ENCODE data around the gene TNRC6A. TPM values are rescaled to one million over a fixed set of nuclear protein-coding genes. Genes with fewer than 3 reads are reported as not detected.
"Not testable (repeated sequence)": the region's sequence is repeated elsewhere in the genome, so short reads cannot be mapped to it uniquely, and the experiment has no call there.

TNRC6A gene
- total RNA-seq, 2 donors from 2014 or later: 71.5 to 72.1 TPM

- H3K27ac Mint-ChIP-seq: peak overlapping the region; percentile 84
- no peak for DNase-seq
- no peaks in the 10 kb centered on the region for H3K9me3 ChIP-seq (ENCODE audit: control insufficient read depth, low read length, poor library complexity, severe bottlenecking)
- ATAC-seq: no peak
- no peaks in the 10 kb centered on the region for H3K27me3 Mint-ChIP-seq
- H3K4me1 Mint-ChIP-seq: peaks cover 34% of the 10 kb centered on the region
- H3K36me3 Mint-ChIP-seq (ENCODE audit: low read depth): peaks cover 11% of the 10 kb centered on the region
- no peak overlapping the region for H3K4me3 Mint-ChIP-seq
Observed at GRCh38 chr16:24775455-24775854, 46.0 kb downstream of the TNRC6A start.

GRCh38 chr16:24776501-24777220 is 47.2 kb downstream of the TNRC6A start:
- H3K4me3 Mint-ChIP-seq: no peak overlapping the region
- no peaks in the 10 kb centered on the region for H3K9me3 ChIP-seq (ENCODE audit: control insufficient read depth, low read length, poor library complexity, severe bottlenecking)
- H3K36me3 Mint-ChIP-seq (ENCODE audit: low read depth): peaks cover 15% of the 10 kb centered on the region
- ATAC-seq (no peak), DNase-seq (no peak)
- H3K27me3 Mint-ChIP-seq: no peaks in the 10 kb centered on the region
- peaks cover 36% of the 10 kb centered on the region for H3K4me1 Mint-ChIP-seq
- H3K27ac Mint-ChIP-seq: no peak overlapping the region

- no peaks in the 10 kb centered on the region for H3K9me3 ChIP-seq (ENCODE audit: control insufficient read depth, low read length, poor library complexity, severe bottlenecking)
- H3K27ac Mint-ChIP-seq: peak overlapping the region; percentile 2
- ATAC-seq: no peak
- DNase-seq: no peak
- H3K4me1 Mint-ChIP-seq: peaks cover 30% of the 10 kb centered on the region
- H3K36me3 Mint-ChIP-seq (ENCODE audit: low read depth): peaks cover 21% of the 10 kb centered on the region
- no peaks in the 10 kb centered on the region for H3K27me3 Mint-ChIP-seq
- no peak overlapping the region for H3K4me3 Mint-ChIP-seq
Observed at GRCh38 chr16:24778671-24779070, 49.2 kb downstream of the TNRC6A start.

- Mint-ChIP-seq H3K36me3 (ENCODE audit: low read depth) (peaks cover 21% of the 10 kb centered on the region), H3K4me3 (no peak overlapping the region)
Observed at GRCh38 chr16:24781256-24781655, 51.8 kb downstream of the TNRC6A start.

GRCh38 chr16:24784121-24784520 is 54.7 kb downstream of the TNRC6A start:
- no peaks in the 10 kb centered on the region for H3K9me3 ChIP-seq (ENCODE audit: control insufficient read depth, low read length, poor library complexity, severe bottlenecking)
- Mint-ChIP-seq H3K4me3 (no peak overlapping the region), H3K36me3 (ENCODE audit: low read depth) (peaks cover 16% of the 10 kb centered on the region), H3K4me1 (peaks cover 15% of the 10 kb centered on the region), H3K27ac (peak overlapping the region; percentile 16), H3K27me3 (no peaks in the 10 kb centered on the region)
- DNase-seq (no peak), ATAC-seq (no peak)

More at GRCh38 chr16:24781256-24781655, 51.8 kb downstream of the TNRC6A start:
- no peaks in the 10 kb centered on the region for H3K27me3 Mint-ChIP-seq
- no peaks in the 10 kb centered on the region for H3K9me3 ChIP-seq (ENCODE audit: control insufficient read depth, low read length, poor library complexity, severe bottlenecking)
- H3K27ac Mint-ChIP-seq: peak overlapping the region; percentile 56
- DNase-seq (no peak), ATAC-seq (no peak)
- H3K4me1 Mint-ChIP-seq: peaks cover 21% of the 10 kb centered on the region

GRCh38 chr16:24789881-24790280 is 60.4 kb downstream of the TNRC6A start:
- H3K4me1 Mint-ChIP-seq: peaks cover 3% of the 10 kb centered on the region
- no peaks in the 10 kb centered on the region for H3K9me3 ChIP-seq (ENCODE audit: control insufficient read depth, low read length, poor library complexity, severe bottlenecking)
- peaks cover 12% of the 10 kb centered on the region for H3K36me3 Mint-ChIP-seq (ENCODE audit: low read depth)
- no peak overlapping the region for H3K4me3 Mint-ChIP-seq
- no peak for DNase-seq
- H3K27ac Mint-ChIP-seq: no peak overlapping the region
- ATAC-seq: no peak
- no peaks in the 10 kb centered on the region for H3K27me3 Mint-ChIP-seq

GRCh38 chr16:24800586-24800985 is 71.1 kb downstream of the TNRC6A start:
- H3K4me3 Mint-ChIP-seq: peak overlapping the region; percentile 63
- no peaks in the 10 kb centered on the region for H3K27me3 Mint-ChIP-seq
- peak overlapping the region; percentile 89 for H3K27ac Mint-ChIP-seq
- H3K9me3 ChIP-seq (ENCODE audit: control insufficient read depth, low read length, poor library complexity, severe bottlenecking): no peaks in the 10 kb centered on the region
- no peak for DNase-seq
- H3K36me3 Mint-ChIP-seq (ENCODE audit: low read depth): peaks cover 42% of the 10 kb centered on the region
- no peak for ATAC-seq
- H3K4me1 Mint-ChIP-seq: peaks cover 18% of the 10 kb centered on the region

GRCh38 chr16:24801761-24802302 is 72.4 kb downstream of the TNRC6A start:
- H3K27ac Mint-ChIP-seq: peak overlapping the region; percentile 89
- H3K27me3 Mint-ChIP-seq: no peaks in the 10 kb centered on the region
- H3K36me3 Mint-ChIP-seq (ENCODE audit: low read depth): peaks cover 42% of the 10 kb centered on the region
- H3K4me3 Mint-ChIP-seq: no peak overlapping the region
- no peak for DNase-seq
- H3K4me1 Mint-ChIP-seq: peaks cover 14% of the 10 kb centered on the region
- no peak for ATAC-seq
- H3K9me3 ChIP-seq (ENCODE audit: control insufficient read depth, low read length, poor library complexity, severe bottlenecking): no peaks in the 10 kb centered on the region

- no peak overlapping the region for H3K4me3 Mint-ChIP-seq
- ATAC-seq (no peak), DNase-seq (no peak)
- H3K9me3 ChIP-seq (ENCODE audit: control insufficient read depth, low read length, poor library complexity, severe bottlenecking): no peaks in the 10 kb centered on the region
- no peaks in the 10 kb centered on the region for H3K27me3 Mint-ChIP-seq
- peaks cover 16% of the 10 kb centered on the region for H3K4me1 Mint-ChIP-seq
- peaks cover 32% of the 10 kb centered on the region for H3K36me3 Mint-ChIP-seq (ENCODE audit: low read depth)
- peak overlapping the region; percentile 74 for H3K27ac Mint-ChIP-seq
Observed at GRCh38 chr16:24805484-24805883, 76.0 kb downstream of the TNRC6A start.

GRCh38 chr16:24807301-24807700 is 77.8 kb downstream of the TNRC6A start:
- DNase-seq (no peak), ATAC-seq (no peak)
- Mint-ChIP-seq H3K36me3 (ENCODE audit: low read depth) (peaks cover 26% of the 10 kb centered on the region), H3K4me3 (no peak overlapping the region), H3K4me1 (peaks cover 15% of the 10 kb centered on the region), H3K27ac (peak overlapping the region; percentile 53), H3K27me3 (no peaks in the 10 kb centered on the region)
- H3K9me3 ChIP-seq (ENCODE audit: control insufficient read depth, low read length, poor library complexity, severe bottlenecking): no peaks in the 10 kb centered on the region

- DNase-seq (no peak), ATAC-seq (no peak)
- H3K27me3 Mint-ChIP-seq: no peaks in the 10 kb centered on the region
- no peak overlapping the region for H3K4me3 Mint-ChIP-seq
- H3K9me3 ChIP-seq (ENCODE audit: control insufficient read depth, low read length, poor library complexity, severe bottlenecking): no peaks in the 10 kb centered on the region
- H3K4me1 Mint-ChIP-seq: peaks cover 10% of the 10 kb centered on the region
- H3K36me3 Mint-ChIP-seq (ENCODE audit: low read depth): peaks cover 14% of the 10 kb centered on the region
- peak overlapping the region; percentile 41 for H3K27ac Mint-ChIP-seq
Observed at GRCh38 chr16:24810951-24811843, 81.7 kb downstream of the TNRC6A start.

- ATAC-seq; H3K27me3 Mint-ChIP-seq; H3K9me3 ChIP-seq (ENCODE audit: control insufficient read depth, low read length, poor library complexity, severe bottlenecking); DNase-seq; H3K4me3 Mint-ChIP-seq; H3K4me1 Mint-ChIP-seq; H3K27ac Mint-ChIP-seq: not testable (repeated sequence)
- peaks cover 13% of the 10 kb centered on the region for H3K36me3 Mint-ChIP-seq (ENCODE audit: low read depth)
Observed at GRCh38 chr16:24812813-24813212, 83.4 kb downstream of the TNRC6A start.

GRCh38 chr16:24815021-24815420 is 85.6 kb downstream of the TNRC6A start:
- DNase-seq (no peak), ATAC-seq (no peak)
- Mint-ChIP-seq H3K36me3 (ENCODE audit: low read depth) (peaks cover 19% of the 10 kb centered on the region), H3K27ac (no peak overlapping the region), H3K4me3 (no peak overlapping the region), H3K4me1 (peaks cover 11% of the 10 kb centered on the region), H3K27me3 (no peaks in the 10 kb centered on the region)
- no peaks in the 10 kb centered on the region for H3K9me3 ChIP-seq (ENCODE audit: control insufficient read depth, low read length, poor library complexity, severe bottlenecking)

All from T-helper 17 cell (primary cell).